ENCODE results near the gene MCFD2. TPM values are rescaled to one million over a fixed set of nuclear protein-coding genes. Genes with fewer than 3 reads are reported as not detected.

The MCFD2 gene
- total RNA-seq: 10 to 100 TPM; 63.9 to 94.4 (median 69.6) TPM

- no peak for TF ChIP-seq CTCF (IDR thresholded peaks at IDR 0.05; ENCODE audit: low read depth)
Measured at GRCh38 chr2:46915281-46915810, at the start of gene MCFD2. Gene MCFD2 (minus strand): TSS chr2:46915806. CDS start chr2:46909171, 6,635 bp downstream.

- no peak for TF ChIP-seq CTCF (IDR thresholded peaks at IDR 0.05; ENCODE audit: low read depth)
Measured at GRCh38 chr2:46964835-46965560, 49.4 kb upstream of the MCFD2 start.

GRCh38 chr2:46963941-46964673 lies 48.5 kb upstream of the MCFD2 start:
- TF ChIP-seq CTCF (IDR thresholded peaks at IDR 0.05; ENCODE audit: low read depth): no peak

- no peak for TF ChIP-seq CTCF (IDR thresholded peaks at IDR 0.05; ENCODE audit: low read depth)
Measured at GRCh38 chr2:46963210-46963609, 47.6 kb upstream of the MCFD2 start.

GRCh38 chr2:46962751-46963150 lies 47.1 kb upstream of the MCFD2 start:
- no peak for TF ChIP-seq CTCF (IDR thresholded peaks at IDR 0.05; ENCODE audit: low read depth)

- no peak for TF ChIP-seq CTCF (IDR thresholded peaks at IDR 0.05; ENCODE audit: low read depth)
Measured at GRCh38 chr2:46960618-46961017, 45.0 kb upstream of the MCFD2 start.

- no peak for TF ChIP-seq CTCF (IDR thresholded peaks at IDR 0.05; ENCODE audit: low read depth)
Measured at GRCh38 chr2:46958431-46959017, 42.9 kb upstream of the MCFD2 start.

Data from subcutaneous adipose tissue (tissue), 4 donors.